ENCODE results near the gene FOSL2.

DNA sequence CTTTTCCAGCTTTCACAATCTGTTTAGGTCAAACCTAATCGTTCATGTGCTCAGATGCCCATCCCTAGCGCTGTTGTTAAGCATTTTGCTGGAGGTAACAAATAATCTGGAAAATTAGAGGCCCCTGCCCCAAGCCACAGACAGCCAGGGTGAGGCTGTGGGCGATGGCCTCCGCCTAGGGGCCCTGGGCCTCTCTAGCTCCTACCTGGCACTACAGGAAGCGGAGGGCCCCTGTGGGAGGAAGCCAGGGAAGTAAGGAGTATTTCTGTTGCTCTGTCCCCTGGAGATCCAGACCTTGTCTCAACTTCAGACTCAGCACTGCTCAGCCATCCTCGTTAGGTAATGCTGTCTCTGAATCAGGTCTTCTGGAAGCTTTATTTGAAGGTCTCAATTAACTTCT lies 12.4 kb upstream of the FOSL2 start:
- TF ChIP-seq, protein P1, sequence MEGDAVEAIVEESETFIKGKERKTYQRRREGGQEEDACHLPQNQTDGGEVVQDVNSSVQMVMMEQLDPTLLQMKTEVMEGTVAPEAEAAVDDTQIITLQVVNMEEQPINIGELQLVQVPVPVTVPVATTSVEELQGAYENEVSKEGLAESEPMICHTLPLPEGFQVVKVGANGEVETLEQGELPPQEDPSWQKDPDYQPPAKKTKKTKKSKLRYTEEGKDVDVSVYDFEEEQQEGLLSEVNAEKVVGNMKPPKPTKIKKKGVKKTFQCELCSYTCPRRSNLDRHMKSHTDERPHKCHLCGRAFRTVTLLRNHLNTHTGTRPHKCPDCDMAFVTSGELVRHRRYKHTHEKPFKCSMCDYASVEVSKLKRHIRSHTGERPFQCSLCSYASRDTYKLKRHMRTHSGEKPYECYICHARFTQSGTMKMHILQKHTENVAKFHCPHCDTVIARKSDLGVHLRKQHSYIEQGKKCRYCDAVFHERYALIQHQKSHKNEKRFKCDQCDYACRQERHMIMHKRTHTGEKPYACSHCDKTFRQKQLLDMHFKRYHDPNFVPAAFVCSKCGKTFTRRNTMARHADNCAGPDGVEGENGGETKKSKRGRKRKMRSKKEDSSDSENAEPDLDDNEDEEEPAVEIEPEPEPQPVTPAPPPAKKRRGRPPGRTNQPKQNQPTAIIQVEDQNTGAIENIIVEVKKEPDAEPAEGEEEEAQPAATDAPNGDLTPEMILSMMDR (conservative IDR thresholded peaks at IDR 0.05) = no peak
- no peak for TF ChIP-seq ZFX (IDR thresholded peaks at IDR 0.05)

Data from C4-2B (cell line).